H1 (cell line): ENCODE results near the gene UPF3A. TPM values are rescaled to one million over a fixed set of nuclear protein-coding genes. Genes with fewer than 3 reads are reported as not detected.

Experiments
- CHD2 ChIP-seq: IDR thresholded peaks from 2 replicates; pipeline ENCODE4 v1.6.1; 2012; ENCODE audit warnings: low read length, improper control_type of control experiment
- CREB1 ChIP-seq: IDR thresholded peaks from 2 replicates; pipeline ENCODE4 v1.6.1; 2012; ENCODE audit warnings: inconsistent platforms
- HDAC2 ChIP-seq, 2 experiments: fragments of 300-600 bp in 1 of 2; sonication (generic) in 1 of 2; IDR thresholded peaks; 2 replicates each; pipeline ENCODE4 v1.6.1; 2011 to 2012; ENCODE audit warnings: low read depth in 2 of 2, low read length in 2 of 2, mild to moderate bottlenecking in 2 of 2, moderate library complexity in 2 of 2, borderline replicate concordance in 1 of 2, inconsistent platforms in 1 of 2
- RAD21 ChIP-seq, 2 experiments: IDR thresholded peaks in 1 of 2; conservative IDR thresholded peaks in 1 of 2; 2 replicates each; pipeline ENCODE4 v1.6.1; 2011; ENCODE audit warnings: low read depth in 2 of 2, low read length in 2 of 2, improper control_type of control experiment in 1 of 2, inconsistent platforms in 1 of 2, mild to moderate bottlenecking in 1 of 2, moderate library complexity in 1 of 2
- polyA plus RNA-seq, 7 experiments: library from polyadenylated mRNA; depleted of rRNA in 3 of 7; stranded (reverse) in 5 of 7; unstranded in 2 of 7; fragments of >200 nt in 5 of 7; fragments of 200-250 nt in 2 of 7; gene quantifications; 1 replicate in 5 of 7; 2 replicates in 1 of 7; 4 replicates in 1 of 7; pipeline versions ENCODE4 v1.2.1 to v1.2.3, GENCODE V29; 2011 to 2013; ENCODE audit warnings: missing spikeins in 2 of 7, mixed read lengths in 2 of 7
- total RNA-seq: library from RNA; stranded (reverse); fragmentation: NEBNext Ultra II Directional; extraction: Animal tissue kit (Norgen Biotek cat#: 25700); gene quantifications from 2 replicates; pipeline ENCODE4 v1.2.1, GENCODE V29; 2021

The UPF3A gene
- total and polyA plus RNA-seq, 2 of the 8 experiments (the other 6 are each of a cell fraction or from before 2014, with no cell fraction given) = 47.1 to 58.2 TPM

DNA sequence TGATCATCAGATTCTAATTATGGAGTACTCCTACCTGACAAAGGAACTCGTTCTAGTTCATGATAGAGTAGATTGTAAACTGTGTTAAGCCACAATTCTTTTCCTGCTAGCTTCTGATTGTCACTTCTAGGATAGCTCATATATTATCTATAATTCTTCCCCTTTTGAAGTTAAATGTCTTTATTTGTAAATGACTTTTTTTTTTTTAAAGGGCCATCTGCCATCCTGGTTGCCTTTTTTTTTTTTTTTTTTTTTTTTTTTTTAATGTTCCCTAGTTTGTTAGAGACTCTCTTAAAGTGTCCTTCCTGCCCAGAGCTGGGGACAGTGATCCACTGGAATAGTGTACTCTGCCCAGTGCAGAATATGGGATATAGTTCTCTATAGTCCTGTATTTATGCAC, 37.2 kb downstream of the UPF3A start (continued):
- no peak for TF ChIP-seq RAD21 (IDR thresholded peaks at IDR 0.05 in 1 of 2, conservative IDR thresholded peaks at IDR 0.05 in 1 of 2; ENCODE audit: low read depth in 2 of 2, low read length in 2 of 2)
- TF ChIP-seq HDAC2 (IDR thresholded peaks at IDR 0.05; ENCODE audit: borderline replicate concordance in 1 of 2, low read depth in 2 of 2, low read length in 2 of 2) = no peak
- TF ChIP-seq CHD2 = no peak
- TF ChIP-seq CREB1 = no peak
